Measurements from ENCODE around the gene ST8SIA1.

- TF ChIP-seq FOXK2 (IDR thresholded peaks at IDR 0.05) (no peak), ELF4 (IDR thresholded peaks at IDR 0.05) (no peak), HDGF (IDR thresholded peaks at IDR 0.05; ENCODE audit: borderline replicate concordance) (no peak), TARDBP (IDR thresholded peaks at IDR 0.05) (no peak), PKNOX1 (IDR thresholded peaks at IDR 0.05) (no peak), CTBP1 (IDR thresholded peaks at IDR 0.05; ENCODE audit: borderline replicate concordance) (no peak), LEF1 (IDR thresholded peaks at IDR 0.05; ENCODE audit: borderline replicate concordance) (no peak), SP1 (IDR thresholded peaks at IDR 0.05) (no peak), ZNF384 (IDR thresholded peaks at IDR 0.05) (no peak), FOXM1 (IDR thresholded peaks at IDR 0.05; ENCODE audit: borderline replicate concordance) (no peak), BHLHE40 (IDR thresholded peaks at IDR 0.05; ENCODE audit: borderline replicate concordance) (no peak), ARNT (IDR thresholded peaks at IDR 0.05) (no peak), SUZ12 (IDR thresholded peaks at IDR 0.05) (no peak)
Measured at GRCh38 chr12:22283006-22283506, 51.5 kb downstream of the ST8SIA1 start.
